GM18873 (cell line): ENCODE results near the gene PPIL6.

Source experiments
- ATAC-seq: cut with Tn5 transposase; IDR thresholded peaks from one replicate; pipeline ENCODE4 v1.9.1; 2021; ENCODE audit warnings: mild to moderate bottlenecking, moderate library complexity, moderate number of reproducible peaks; ENCODE audit not compliant: unreplicated experiment, low FRiP score

Gene PPIL6

GRCh38 chr6:109440331-109441068 is at the start of gene PPIL6, which contains the start of gene SMPD2:
Gene PPIL6 (minus strand): TSS chr6:109440628. CDS start chr6:109440590, 38 bp downstream.
Gene SMPD2 (plus strand): TSS chr6:109440724. CDS start chr6:109441122, 398 bp downstream.
- peak; percentile 56 for ATAC-seq

DNA sequence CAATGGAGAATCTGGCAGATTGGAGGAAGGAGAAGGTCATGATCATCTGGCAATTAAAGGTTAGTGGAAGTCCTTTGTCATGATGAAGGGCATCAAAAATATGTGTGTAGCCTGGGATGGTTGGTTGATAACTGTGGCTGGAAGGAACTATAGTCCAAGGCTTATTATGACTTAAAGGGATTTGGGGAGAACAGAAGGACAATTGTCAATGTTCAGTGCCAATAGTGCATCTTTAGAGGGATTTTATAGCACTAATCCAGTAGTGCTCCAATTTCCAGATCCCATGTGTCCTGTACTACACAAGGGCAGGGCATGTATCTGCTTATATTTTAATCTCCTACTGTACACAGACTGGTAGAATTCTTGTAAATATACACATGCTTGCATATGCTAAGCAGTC is 47.6 kb upstream of the PPIL6 start:
- no peak for ATAC-seq

- no peak for ATAC-seq
Observed at GRCh38 chr6:109486068-109486467, 45.6 kb upstream of the PPIL6 start.

GRCh38 chr6:109485266-109485935 is 45.0 kb upstream of the PPIL6 start:
- ATAC-seq, result no peak

DNA sequence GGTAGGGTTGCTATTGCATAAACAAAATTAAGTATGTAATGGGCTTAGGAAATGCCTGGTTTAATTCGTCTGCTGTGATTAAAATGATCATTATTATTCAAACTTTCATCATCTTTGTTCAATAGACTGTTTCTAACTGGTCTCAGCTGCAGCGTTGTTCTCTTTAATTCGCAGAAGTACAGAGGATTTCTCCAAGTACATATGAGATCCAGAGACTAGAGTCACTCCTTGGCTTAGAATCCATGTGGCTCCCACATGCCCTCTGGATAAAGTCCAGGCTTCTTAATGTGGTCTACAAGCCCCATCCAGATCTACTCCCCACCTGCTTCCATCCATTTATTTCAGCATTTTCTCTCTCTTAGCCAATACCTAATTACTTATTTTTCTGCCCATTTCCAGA is 43.7 kb upstream of the PPIL6 start:
- no peak for ATAC-seq

DNA sequence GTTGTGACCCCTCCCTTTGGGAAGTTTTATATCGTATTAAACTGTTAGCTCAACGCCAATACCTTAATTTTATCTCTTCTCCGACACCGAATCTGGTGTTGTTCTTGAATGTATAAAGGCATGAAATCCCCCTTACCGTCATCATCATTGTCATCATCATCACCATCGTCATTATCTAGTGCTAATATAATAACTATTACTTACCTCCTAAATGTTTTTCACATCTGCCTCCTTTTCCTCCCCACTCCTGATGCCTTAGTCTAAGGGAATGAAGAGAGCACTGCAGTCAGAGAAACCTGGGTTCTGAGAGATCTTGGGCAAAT is 43.3 kb upstream of the PPIL6 start:
- no peak for ATAC-seq

DNA sequence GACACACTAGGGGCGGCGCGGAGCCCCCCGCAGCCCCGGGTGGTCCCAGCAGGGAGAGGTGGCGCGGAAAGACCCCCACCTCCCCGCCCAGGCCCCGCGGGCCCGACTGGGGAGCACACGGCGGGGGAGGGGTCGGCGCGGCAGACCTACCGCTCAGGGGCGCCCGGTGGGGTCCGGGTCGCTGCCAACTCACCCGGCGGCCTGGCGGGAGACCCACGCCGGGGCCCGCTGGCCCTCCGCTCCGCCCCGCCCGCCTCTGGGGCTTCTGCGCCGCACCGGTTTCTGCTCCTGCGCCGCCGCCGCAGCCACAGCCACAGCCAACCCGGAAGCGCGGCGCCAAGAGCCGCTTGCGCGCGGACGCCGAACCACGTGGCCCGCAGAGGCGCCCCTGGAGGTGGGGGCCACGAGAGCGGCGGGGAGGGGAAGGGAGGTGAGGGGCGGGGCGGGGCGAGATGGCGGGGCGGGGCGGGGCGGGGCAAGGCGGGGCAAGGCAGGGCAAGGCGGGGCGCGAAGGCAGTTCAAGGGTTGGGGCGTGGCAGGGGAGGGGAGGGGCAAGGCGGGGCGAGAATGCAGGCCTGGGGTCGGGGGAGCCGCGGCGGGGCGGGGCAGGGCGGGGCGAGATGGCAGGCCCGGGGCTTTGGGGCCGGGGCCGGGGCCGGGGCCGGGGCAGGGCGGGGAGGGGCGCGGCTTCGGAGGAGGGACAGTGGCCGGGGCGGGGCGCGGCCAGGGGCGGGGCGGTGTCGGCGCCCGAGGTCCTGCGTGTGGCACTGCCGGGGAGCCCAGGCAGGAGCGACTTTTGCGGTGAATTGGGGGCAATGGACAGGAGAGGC is 42.7 kb upstream of the PPIL6 start, which contains the start of gene ZBTB24:
ZBTB24 (minus strand) TSS at position 315 of the 830 bp plus-strand sequence. CDS start 1,193 bp downstream, outside the sequence.
- ATAC-seq, result peak; percentile 69

DNA sequence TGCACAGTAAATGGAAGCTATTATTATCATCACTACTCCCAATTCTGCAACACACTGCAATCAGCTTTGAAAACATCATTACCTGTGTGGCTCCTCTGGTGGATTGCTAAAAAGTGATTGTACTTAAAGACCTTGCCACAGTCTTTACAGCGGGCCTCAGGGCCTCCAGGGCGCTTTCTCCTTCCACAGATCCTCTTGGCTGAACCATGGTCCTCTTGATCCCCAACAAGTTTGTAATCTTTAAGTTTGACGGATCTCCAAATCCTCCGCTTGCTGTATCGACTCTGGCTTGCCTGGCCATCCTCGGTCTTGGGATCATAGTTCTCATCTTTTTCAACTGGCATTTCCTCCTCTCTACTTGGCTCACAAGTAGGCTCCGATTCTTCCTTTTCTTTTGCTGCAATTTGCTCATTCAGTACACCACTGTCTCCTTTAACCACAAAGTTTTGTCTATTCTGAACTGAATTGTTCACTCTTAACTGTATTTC is 40.6 kb upstream of the PPIL6 start:
- no peak for ATAC-seq

GRCh38 chr6:109478841-109479624 is 38.6 kb upstream of the PPIL6 start:
- no peak for ATAC-seq

DNA sequence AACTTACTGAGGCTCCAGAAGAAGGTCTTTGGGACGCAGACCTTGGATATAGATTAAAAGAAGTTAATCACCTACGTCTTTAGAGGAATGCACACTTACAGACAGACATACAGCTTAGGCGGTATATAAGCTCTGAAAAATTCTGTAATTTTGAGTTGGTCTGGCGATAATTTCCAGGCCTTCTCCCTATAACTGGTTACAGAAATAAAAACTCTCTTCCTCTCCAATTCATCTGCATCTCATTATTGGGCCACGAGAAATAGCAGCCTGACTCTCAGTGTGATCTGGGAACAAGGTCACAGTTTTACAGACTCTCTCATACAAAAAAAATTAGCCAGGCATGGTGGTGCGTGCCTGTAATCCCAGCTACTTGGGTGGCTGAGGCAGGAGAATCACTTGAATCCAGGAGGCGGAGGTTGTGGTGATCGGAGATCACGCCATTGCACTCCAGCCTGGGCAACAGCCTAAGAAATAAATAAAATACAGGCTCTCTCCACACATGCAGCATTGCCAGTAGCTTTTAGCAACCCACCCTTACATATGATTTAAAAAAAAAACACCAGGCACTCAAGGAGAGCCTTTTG is 37.9 kb upstream of the PPIL6 start:
- no peak for ATAC-seq

DNA sequence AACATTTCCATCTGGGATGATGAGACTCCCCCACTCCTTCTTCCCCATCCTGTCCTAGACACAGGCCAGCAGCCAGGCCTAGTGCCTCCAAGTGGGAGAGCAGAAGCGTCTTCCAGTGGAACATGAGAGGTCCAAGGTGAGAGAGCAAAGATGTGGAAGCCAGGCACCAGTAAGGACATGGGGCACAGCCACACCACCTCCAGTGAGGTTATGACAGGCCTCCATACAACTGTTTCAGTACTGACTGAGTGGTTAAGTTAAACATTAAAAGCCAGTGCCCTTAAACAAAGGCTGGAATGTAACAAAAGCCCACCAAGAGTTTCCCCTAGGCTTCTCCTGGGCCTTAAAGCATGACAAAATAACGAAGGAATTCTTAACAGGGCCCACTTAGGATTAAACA is 37.3 kb upstream of the PPIL6 start:
- peak; percentile 56 for ATAC-seq

GRCh38 chr6:109477184-109477583 is 36.8 kb upstream of the PPIL6 start:
- no peak for ATAC-seq

- ATAC-seq, result no peak
Observed at GRCh38 chr6:109475625-109476024, 35.2 kb upstream of the PPIL6 start.

DNA sequence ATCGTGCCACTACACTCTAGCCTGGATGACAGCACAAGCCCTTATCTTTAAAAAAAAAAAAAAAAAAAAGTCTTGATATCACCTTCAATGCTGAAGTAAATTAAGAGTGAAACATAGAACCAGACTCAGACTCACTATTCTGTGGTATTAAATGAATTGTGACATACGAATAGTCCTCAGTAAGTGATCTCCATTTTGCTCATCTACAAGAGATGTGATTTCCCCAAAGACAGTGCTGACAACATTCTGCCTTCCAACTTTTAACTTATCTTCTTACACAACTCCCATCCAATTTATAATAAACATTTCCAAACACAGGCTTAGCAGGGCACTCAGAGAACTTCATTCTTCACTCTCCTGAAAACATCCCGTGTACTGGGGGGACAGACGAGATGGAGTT is 34.6 kb upstream of the PPIL6 start:
- no peak for ATAC-seq

- ATAC-seq, result no peak
Observed at GRCh38 chr6:109473120-109473519, 32.7 kb upstream of the PPIL6 start.

- ATAC-seq, result peak; percentile 49
Observed at GRCh38 chr6:109472132-109472995, 31.9 kb upstream of the PPIL6 start.

DNA sequence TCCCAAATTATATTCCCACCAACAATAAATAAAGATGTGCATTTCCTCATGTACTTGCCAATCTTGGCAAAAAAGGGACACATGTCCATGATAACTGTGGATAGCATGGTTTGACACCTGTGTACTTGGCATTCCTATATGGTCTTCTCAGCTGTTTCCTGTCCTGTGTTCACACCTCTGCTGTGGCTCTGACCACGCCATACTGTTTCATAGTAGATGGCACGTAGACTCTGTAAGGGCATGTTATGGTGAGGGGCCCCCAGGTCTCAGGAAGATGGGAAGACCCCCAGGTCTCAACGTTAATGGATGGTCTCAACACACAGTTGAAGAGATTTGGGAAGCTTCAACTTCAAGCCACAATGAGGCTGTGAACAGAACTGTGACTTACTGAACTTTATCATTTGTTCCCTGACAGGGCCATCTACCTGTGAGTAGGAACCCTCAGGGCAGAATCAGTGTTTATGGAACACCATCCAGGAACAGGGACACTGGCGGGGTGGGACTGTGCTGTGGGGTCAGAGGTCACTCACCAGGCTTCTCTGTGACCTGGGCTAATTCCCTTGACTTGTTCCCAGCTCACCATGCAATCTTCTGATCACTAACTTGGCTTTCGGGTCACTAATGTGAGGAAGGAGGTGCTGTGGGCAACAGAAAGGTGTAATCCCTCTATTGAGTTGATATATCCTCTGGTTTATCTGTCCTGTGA is 30.8 kb upstream of the PPIL6 start:
- no peak for ATAC-seq

DNA sequence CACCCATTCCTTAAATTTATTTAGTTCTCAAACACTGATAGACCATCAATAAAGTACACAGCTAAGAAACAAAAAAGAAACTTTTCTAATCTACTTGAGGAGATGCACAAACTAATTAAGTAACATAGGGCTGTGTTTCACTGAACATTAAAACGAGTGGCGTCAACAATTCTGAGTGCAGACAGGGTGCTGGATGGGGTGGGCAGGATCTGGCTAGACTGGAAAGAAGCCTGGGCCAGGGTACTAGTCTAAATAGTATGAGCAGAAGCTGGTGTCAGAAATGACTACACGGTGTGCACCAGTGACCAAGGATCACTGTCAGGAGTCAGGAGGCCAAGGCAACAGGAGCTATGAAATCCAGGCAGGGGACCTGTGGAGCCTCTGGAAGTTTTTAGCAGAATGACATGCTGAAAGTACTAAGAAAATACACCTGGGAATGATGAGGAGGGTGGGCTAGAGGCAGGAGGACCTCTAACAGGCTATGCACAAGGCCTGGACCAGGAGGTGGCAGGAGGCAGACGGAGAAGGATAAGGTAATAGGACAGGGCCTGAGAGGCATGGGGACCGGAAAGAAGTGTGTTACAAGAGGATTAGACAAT is 29.3 kb upstream of the PPIL6 start:
- ATAC-seq, result no peak
